Fibroblast of mammary gland (primary cell): ENCODE results near the gene ENTPD2.

Experiments
- DNase-seq: peaks from one replicate; pipeline ENCODE4 v3.0.0-alpha.2; 2010; ENCODE audit warnings: low read depth
- H3K4me3 ChIP-seq: 2 replicates; pipeline ENCODE4 v1.5.1; 2011; ENCODE audit warnings: low read depth, mild to moderate bottlenecking, low read length, moderate library complexity; ENCODE audit not compliant: control insufficient read depth
- CTCF ChIP-seq: conservative IDR thresholded peaks from 2 replicates; pipeline ENCODE4 v1.5.1; 2011; ENCODE audit warnings: low read depth, low read length, inconsistent platforms; ENCODE audit not compliant: control insufficient read depth, insufficient read depth

ENTPD2 gene

DNA sequence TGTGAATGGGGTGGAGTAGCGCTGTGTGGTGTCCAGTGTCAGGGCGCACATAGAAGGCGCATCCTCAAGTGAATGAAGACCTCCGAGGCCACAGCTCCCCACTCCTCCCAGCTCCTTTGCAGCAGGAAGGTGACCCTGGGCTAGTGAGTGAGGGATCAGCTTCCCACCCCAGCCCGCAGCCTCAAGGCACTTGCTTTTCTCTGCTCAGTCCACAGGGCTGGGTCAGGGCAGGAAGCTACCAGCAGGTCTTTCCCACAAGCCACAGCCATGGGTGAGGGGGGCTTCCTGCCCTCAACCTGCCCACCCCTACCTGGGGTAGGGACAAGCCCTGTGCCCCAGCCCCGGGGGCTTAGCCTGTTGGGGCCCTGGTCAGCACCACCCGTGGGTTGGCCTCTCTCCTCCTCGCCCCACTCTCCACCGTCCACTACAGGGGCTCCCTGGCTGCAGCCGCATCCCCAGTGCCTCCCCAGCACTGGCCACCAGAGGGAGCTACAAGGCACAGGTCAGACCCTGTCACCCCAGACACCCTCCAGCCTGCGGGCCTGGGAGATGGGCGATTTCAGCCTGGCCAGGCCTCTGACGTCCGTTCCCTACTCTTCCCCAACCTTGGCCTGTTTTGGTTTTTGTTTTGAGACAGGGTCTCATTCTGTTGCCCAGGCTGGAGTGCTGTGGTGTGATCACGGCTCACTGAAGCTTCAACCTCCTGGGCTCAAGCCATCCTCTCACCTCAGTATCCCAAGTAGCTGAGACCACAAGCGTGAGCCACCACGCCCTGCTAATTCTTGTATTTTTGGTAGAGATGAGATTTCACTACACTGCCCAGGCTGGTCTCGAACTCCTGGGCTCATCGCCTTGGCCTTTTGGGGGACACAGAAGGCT lies 24.6 kb downstream of the ENTPD2 start:
- no peak overlapping the region for H3K4me3 ChIP-seq
- peak; percentile 51 for DNase-seq

GRCh38 chr9:137028263-137029057 lies 25.4 kb downstream of the ENTPD2 start:
- peak; percentile 21 for TF ChIP-seq CTCF
- DNase-seq, result no peak
- peak overlapping the region; percentile 29 for H3K4me3 ChIP-seq

More for the DNA sequence above, 24.6 kb downstream of the ENTPD2 start:
- peak; percentile 84 for TF ChIP-seq CTCF

- no peak for TF ChIP-seq CTCF
- DNase-seq, result no peak
- H3K4me3 ChIP-seq, result peak within 1 kb of the TSS; percentile 43
Observed at GRCh38 chr9:137027369-137028262, 26.2 kb downstream of the ENTPD2 start, which contains the start of gene ABCA2. Gene ABCA2, minus strand, starts transcription at chr9:137028237. Its CDS starts 97 bp downstream, at chr9:137028140.

DNA sequence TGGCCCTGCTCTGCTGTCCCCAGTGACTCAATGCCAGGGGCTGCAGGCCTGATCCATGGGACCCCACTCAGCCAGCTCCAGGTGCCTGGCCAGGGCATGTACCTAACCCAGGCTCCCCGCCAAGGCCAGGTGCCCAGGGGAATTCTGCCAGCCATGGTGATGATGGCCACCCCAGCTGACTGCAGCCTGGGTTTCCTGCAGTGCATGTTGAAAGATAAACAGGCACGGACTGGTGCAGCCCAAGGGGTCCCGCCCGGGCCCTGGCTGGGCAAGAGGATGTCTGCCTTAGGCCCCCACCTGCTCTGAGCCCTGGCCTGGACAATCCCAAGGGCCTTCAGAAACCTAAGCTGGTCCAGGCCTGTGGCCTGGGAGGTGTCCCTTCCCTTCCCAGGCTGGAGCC lies 27.0 kb downstream of the ENTPD2 start:
- H3K4me3 ChIP-seq, result no peak overlapping the region
- no peak for TF ChIP-seq CTCF
- no peak for DNase-seq

DNA sequence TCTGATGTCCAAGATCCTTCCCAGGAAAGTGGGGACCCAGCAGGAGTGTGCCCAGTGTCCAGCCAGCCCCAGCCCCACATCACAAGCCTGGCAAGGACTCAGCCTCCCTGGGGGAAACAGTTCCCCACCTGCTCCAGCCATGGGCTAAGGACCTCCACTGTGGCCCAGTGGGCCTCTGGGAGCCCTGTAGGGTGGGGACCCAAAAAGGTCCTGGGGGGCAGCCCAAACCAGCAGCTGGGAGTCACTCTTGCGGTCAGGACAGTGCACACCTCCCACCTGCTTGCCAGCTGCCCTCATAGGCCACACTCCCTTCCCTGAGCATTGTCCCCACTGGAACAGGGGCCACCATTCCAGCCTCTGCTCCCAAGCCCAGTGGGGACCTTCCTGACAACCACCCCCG lies 27.5 kb downstream of the ENTPD2 start:
- no peak overlapping the region for H3K4me3 ChIP-seq

More for the DNA sequence above, 27.5 kb downstream of the ENTPD2 start:
- no peak for DNase-seq
- no peak for TF ChIP-seq CTCF
